ENCODE data around the gene UNC13A. TPM values are rescaled to one million over a fixed set of nuclear protein-coding genes. Genes with fewer than 3 reads are reported as not detected.
A peak's percentile ranks its signal among the peaks of the same experiment; 100 is the strongest.

UNC13A gene
- total and polyA plus RNA-seq, 12 donors, result 0.57 to 9.7 (median 1.8) TPM

DNA sequence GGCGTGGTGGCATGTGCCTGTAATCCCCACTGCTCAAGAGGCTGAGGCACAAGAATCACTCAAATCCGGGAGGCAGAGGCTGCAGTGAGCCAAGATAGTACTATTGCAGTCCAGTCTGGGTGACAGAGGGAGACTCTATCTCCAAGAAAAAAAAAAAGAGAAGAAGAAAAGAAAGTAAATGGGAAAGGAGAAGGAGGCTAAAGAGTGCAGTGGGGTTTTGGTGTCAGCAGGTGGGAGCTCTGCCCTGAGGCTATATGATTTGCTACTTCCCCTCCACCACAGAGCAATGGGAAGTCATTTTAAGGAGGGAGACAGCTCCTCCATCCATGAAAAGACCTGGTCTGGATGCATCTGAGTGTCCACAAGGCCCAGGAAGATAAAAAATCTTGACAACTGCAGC lies 23.1 kb downstream of the UNC13A start:
- intact Hi-C loops (cut with DNase I), result no loop called here
- Histone ChIP-seq H3K27me3 (no peaks in the 10 kb centered on the region), H3K9me3 (replicated peaks in 1 of 3) (no peaks in the 10 kb centered on the region), H3K27ac (no peak overlapping the region), H3K36me3 (replicated peaks in 1 of 2) (no peaks in the 10 kb centered on the region), H3K4me3 (no peak overlapping the region), H3K4me1 (replicated peaks in 1 of 2) (peaks cover 0 to 3% of the 10 kb centered on the region in 2 donors)
- DNase-seq, result no peak
- TF ChIP-seq, protein P1, sequence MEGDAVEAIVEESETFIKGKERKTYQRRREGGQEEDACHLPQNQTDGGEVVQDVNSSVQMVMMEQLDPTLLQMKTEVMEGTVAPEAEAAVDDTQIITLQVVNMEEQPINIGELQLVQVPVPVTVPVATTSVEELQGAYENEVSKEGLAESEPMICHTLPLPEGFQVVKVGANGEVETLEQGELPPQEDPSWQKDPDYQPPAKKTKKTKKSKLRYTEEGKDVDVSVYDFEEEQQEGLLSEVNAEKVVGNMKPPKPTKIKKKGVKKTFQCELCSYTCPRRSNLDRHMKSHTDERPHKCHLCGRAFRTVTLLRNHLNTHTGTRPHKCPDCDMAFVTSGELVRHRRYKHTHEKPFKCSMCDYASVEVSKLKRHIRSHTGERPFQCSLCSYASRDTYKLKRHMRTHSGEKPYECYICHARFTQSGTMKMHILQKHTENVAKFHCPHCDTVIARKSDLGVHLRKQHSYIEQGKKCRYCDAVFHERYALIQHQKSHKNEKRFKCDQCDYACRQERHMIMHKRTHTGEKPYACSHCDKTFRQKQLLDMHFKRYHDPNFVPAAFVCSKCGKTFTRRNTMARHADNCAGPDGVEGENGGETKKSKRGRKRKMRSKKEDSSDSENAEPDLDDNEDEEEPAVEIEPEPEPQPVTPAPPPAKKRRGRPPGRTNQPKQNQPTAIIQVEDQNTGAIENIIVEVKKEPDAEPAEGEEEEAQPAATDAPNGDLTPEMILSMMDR (IDR thresholded peaks at IDR 0.05), result no peak
- no peak for TF ChIP-seq POLR2A (IDR thresholded peaks at IDR 0.05)
- 77 to 90% (median 87%) methylated on average over 2 of the region's 2 CpGs for WGBS, 4 donors

DNA sequence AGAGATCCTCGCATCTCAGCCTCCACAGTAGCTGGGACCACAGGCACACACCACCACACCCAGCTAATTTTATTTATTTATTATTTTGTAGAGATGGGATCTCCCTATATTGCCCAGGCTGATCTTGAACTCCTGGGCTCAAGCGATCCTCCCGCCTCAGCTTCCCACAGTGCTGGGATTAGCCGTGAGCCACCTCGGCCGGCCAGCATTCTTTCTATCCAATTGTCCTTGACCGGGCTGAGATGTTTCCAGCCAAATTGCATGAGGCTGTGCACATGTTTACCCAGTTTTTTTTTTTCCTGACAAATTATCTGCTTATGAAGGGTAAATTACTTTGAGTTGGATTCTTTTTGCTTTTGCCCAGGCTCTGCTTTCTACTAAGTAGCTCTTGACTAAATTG lies 28.2 kb downstream of the UNC13A start:
- no peaks in the 10 kb centered on the region for H3K27me3 ChIP-seq
- peak in 6 of 7 donors; percentile 54 to 76 (median 64) for DNase-seq
- H3K27ac ChIP-seq, result peak overlapping the region in 1 of 5 donors; percentile 29
- no peaks in the 10 kb centered on the region for H3K9me3 ChIP-seq (replicated peaks in 1 of 3)
- H3K36me3 ChIP-seq (replicated peaks in 1 of 2), result no peaks in the 10 kb centered on the region
- TF ChIP-seq POLR2A (IDR thresholded peaks at IDR 0.05), result no peak
- TF ChIP-seq, protein P1 (IDR thresholded peaks at IDR 0.05), result no peak
- no peak overlapping the region for H3K4me3 ChIP-seq
- WGBS, 4 donors, result 40 to 54% (median 51%) methylated on average over 7 of the region's 7 CpGs
- intact Hi-C loops (cut with DNase I), result no loop called here
- peaks cover 0 to 7% of the 10 kb centered on the region in 2 donors for H3K4me1 ChIP-seq (replicated peaks in 1 of 2)

DNA sequence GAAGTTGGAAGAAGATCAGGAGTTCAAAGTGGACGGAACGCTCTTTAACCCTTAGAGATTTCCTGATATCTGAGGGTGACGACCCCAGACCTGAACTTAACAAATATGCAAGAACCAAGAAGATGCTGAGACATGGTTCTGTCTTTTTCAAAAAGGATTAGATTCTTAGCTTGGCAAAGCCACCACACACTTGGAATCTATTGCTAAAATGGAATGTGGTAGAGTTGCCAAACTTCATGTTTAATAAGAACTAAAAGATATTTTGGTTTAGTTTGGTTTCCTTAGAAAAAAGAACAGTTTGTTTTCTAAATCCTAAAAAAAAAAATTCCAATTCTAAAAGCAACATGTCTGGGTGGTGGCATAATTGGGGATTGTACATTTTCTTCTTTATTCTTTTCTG lies 29.5 kb downstream of the UNC13A start:
- H3K36me3 ChIP-seq (replicated peaks in 1 of 2), result no peaks in the 10 kb centered on the region
- no peak for DNase-seq
- H3K4me1 ChIP-seq (replicated peaks in 1 of 2), result peaks cover 0 to 7% of the 10 kb centered on the region in 2 donors
- intact Hi-C loops (cut with DNase I), result no loop called here
- no peak overlapping the region for H3K4me3 ChIP-seq
- H3K27ac ChIP-seq, result peak overlapping the region in 1 of 5 donors; percentile 1
- TF ChIP-seq, protein P1 (IDR thresholded peaks at IDR 0.05), result no peak
- TF ChIP-seq POLR2A (IDR thresholded peaks at IDR 0.05), result no peak
- H3K27me3 ChIP-seq, result no peaks in the 10 kb centered on the region
- WGBS, 4 donors, result 26 to 48% (median 33%) methylated on average over 3 of the region's 3 CpGs
- peaks cover 0 to 7% (median 0%) of the 10 kb centered on the region in 3 donors for H3K9me3 ChIP-seq (replicated peaks in 1 of 3)

DNA sequence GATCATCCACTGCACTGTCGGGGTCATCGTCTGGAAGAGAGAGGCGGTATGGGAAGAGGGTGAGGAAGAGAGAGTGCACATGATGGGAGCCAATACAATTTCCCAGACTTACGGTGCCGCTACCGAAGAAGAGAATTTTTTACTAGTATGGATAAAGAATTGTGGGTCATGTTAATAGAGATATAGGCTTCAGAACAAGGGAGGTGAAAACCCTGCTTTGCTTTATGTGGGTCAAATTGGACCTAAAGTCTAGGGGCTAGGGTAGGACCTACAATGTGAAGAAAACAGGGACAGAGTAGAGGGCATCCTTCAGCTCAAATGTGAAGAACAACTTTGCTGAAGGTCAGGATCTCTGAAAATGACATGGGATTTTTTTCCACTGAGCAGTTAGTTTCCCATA lies 29.9 kb downstream of the UNC13A start:
- H3K27ac ChIP-seq, result peak overlapping the region in 2 of 5 donors; percentile 1 to 20
- no peak overlapping the region for H3K4me3 ChIP-seq
- no peak for TF ChIP-seq POLR2A (IDR thresholded peaks at IDR 0.05)
- no peaks in the 10 kb centered on the region for H3K27me3 ChIP-seq
- DNase-seq, result no peak
- H3K36me3 ChIP-seq (replicated peaks in 1 of 2), result no peaks in the 10 kb centered on the region
- H3K9me3 ChIP-seq (replicated peaks in 1 of 3), result peaks cover 0 to 7% (median 0%) of the 10 kb centered on the region in 3 donors
- H3K4me1 ChIP-seq (replicated peaks in 1 of 2), result peaks cover 0 to 7% of the 10 kb centered on the region in 2 donors
- 78 to 87% (median 82%) methylated on average over 6 of the region's 6 CpGs for WGBS, 4 donors
- intact Hi-C loops (cut with DNase I), result no loop called here

DNA sequence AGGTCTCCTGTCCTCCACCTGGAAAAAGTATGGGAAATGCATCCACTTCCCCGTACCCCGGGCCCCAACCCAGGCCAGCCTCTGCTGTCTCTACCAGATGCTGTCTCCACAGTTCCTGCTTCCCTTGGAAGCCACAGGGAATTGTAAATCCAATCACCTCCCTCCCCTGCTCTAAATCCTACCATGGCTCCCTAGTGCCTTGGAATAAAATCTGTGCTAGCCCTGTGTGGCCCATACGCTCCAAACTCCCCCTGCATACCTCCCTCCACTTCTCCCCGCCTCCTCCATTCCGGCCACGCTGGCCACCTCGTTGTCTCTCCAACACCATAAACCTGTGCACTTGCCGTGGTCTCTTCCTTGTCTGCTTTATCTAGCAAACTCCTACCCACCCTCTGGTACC lies 31.2 kb downstream of the UNC13A start:
- Histone ChIP-seq H3K27me3 (no peaks in the 10 kb centered on the region), H3K9me3 (replicated peaks in 1 of 3) (peaks cover 0 to 7% (median 0%) of the 10 kb centered on the region in 3 donors), H3K4me3 (no peak overlapping the region), H3K4me1 (replicated peaks in 1 of 2) (peaks cover 0 to 7% of the 10 kb centered on the region in 2 donors), H3K36me3 (replicated peaks in 1 of 2) (no peaks in the 10 kb centered on the region), H3K27ac (no peak overlapping the region)
- DNase-seq, result no peak
- TF ChIP-seq POLR2A (IDR thresholded peaks at IDR 0.05), result no peak
- TF ChIP-seq, protein P1 (IDR thresholded peaks at IDR 0.05), result no peak
- intact Hi-C loops (cut with DNase I), result no loop called here
- WGBS, 4 donors, result 72 to 88% (median 84%) methylated on average over 8 of the region's 8 CpGs

Measured in adrenal gland (tissue), 12 donors.